ENCODE measurements around the gene BEAN1. TPM values are rescaled to one million over a fixed set of nuclear protein-coding genes. Genes with fewer than 3 reads are reported as not detected.

Gene BEAN1
- total and polyA plus RNA-seq, 10 donors = 0.21 to 0.68 (median 0.42) TPM; not detected in 3

DNA sequence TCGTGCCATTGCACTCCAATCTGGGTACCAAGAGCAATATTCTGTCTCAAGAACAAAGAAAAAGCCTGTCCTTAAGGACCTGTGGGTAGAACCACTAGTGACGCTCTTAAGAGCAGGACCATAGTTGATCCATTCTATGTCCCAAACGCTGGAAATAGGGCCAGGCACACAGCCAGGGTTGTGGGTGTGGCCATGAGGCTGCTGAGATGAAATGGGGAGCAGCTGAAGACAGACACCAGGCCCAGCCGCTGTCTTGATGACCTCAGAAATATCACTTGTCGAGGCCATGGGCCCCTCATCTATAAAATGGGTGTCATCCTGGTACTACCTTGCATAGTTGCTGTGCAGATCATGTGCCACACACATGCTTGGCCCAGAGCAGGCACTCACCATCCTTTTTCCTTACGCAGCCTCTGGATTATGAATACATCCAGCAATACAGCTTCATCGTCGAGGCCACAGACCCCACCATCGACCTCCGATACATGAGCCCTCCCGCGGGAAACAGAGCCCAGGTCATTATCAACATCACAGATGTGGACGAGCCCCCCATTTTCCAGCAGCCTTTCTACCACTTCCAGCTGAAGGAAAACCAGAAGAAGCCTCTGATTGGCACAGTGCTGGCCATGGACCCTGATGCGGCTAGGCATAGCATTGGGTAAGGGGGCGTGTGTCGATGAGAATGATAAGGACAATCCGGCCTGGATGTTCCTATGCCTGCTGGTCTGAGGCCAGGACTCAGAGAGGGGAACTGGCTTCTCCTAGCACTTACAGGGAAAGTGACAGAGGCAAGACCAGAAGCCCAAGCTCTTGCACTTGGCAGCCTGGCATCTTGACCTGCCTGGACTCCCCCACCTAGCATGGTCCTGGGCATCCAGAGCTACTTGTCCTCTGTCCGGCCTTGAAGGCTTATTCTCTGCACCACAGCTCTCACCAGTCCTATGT is 35.1 kb upstream of the BEAN1 start:
- 88 to 91% (median 89%) methylated on average over 17 to 18 of the region's 18 CpGs for WGBS, 5 donors
- H3K27me3 ChIP-seq (replicated peaks in 1 of 7) = peaks cover 0 to 11% (median 0%) of the 10 kb centered on the region in 7 donors
- intact Hi-C loops (cut with DNase I; ENCODE audit: low total_unique reads) = no loop called here
- peaks cover 0 to 24% (median 2%) of the 10 kb centered on the region in 6 donors for H3K36me3 ChIP-seq
- TF ChIP-seq POLR2A (IDR thresholded peaks at IDR 0.05) = no peak
- no peak for TF ChIP-seq POLR2AphosphoS5 (IDR thresholded peaks at IDR 0.05)
- TF ChIP-seq, protein P1, sequence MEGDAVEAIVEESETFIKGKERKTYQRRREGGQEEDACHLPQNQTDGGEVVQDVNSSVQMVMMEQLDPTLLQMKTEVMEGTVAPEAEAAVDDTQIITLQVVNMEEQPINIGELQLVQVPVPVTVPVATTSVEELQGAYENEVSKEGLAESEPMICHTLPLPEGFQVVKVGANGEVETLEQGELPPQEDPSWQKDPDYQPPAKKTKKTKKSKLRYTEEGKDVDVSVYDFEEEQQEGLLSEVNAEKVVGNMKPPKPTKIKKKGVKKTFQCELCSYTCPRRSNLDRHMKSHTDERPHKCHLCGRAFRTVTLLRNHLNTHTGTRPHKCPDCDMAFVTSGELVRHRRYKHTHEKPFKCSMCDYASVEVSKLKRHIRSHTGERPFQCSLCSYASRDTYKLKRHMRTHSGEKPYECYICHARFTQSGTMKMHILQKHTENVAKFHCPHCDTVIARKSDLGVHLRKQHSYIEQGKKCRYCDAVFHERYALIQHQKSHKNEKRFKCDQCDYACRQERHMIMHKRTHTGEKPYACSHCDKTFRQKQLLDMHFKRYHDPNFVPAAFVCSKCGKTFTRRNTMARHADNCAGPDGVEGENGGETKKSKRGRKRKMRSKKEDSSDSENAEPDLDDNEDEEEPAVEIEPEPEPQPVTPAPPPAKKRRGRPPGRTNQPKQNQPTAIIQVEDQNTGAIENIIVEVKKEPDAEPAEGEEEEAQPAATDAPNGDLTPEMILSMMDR (IDR thresholded peaks at IDR 0.05 in 8 of 11, conservative IDR thresholded peaks at IDR 0.05 in 3 of 11) = no peak
- H3K4me3 ChIP-seq = no peak overlapping the region
- no peaks in the 10 kb centered on the region for H3K9me3 ChIP-seq
- no peak overlapping the region for H3K27ac ChIP-seq
- no peaks in the 10 kb centered on the region for H3K4me1 ChIP-seq
- DNase-seq = no peak

DNA sequence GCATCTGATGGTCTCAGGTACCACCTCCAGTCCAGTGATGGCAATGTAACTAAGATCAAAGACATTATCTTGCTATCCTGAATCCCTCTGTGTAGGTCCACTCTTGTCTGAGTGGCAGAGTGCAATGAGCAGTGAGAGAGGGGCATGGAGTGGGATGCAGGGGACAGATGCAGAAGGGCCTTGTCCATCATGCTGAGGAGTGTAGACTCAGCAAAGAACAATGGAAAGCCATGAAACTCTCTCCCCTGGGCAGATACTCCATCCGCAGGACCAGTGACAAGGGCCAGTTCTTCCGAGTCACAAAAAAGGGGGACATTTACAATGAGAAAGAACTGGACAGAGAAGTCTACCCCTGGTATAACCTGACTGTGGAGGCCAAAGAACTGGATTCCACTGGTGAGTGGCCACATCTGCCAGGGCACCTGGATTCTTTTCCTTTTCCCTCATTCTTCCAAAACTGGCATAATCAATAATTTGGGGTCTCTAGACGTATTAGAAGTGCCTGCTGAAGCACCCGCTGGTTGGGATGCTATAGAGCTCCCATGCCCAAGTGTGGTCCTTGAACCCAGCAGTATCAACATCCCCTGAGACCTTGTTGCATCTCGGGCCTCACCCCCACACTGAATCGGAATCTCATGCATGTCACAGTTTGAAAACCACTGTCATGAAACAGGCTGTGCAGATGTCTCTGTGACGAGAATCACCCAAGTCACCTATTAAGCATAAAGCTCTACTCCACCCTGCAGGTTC is 31.1 kb upstream of the BEAN1 start:
- WGBS, 5 donors = 82 to 94% (median 89%) methylated on average over 7 of the region's 7 CpGs
- no peaks in the 10 kb centered on the region for H3K9me3 ChIP-seq
- no peak for DNase-seq
- H3K4me3 ChIP-seq = no peak overlapping the region
- TF ChIP-seq POLR2A (IDR thresholded peaks at IDR 0.05) = no peak
- TF ChIP-seq POLR2AphosphoS5 (IDR thresholded peaks at IDR 0.05) = no peak
- TF ChIP-seq, protein P1 (IDR thresholded peaks at IDR 0.05 in 8 of 11, conservative IDR thresholded peaks at IDR 0.05 in 3 of 11) = no peak
- peaks cover 0 to 9% (median 0%) of the 10 kb centered on the region in 7 donors for H3K27me3 ChIP-seq (replicated peaks in 1 of 7)
- intact Hi-C loops (cut with DNase I; ENCODE audit: low total_unique reads) = no loop called here
- no peak overlapping the region for H3K27ac ChIP-seq
- H3K36me3 ChIP-seq = peaks cover 0 to 9% (median 0%) of the 10 kb centered on the region in 6 donors
- H3K4me1 ChIP-seq = no peaks in the 10 kb centered on the region

DNA sequence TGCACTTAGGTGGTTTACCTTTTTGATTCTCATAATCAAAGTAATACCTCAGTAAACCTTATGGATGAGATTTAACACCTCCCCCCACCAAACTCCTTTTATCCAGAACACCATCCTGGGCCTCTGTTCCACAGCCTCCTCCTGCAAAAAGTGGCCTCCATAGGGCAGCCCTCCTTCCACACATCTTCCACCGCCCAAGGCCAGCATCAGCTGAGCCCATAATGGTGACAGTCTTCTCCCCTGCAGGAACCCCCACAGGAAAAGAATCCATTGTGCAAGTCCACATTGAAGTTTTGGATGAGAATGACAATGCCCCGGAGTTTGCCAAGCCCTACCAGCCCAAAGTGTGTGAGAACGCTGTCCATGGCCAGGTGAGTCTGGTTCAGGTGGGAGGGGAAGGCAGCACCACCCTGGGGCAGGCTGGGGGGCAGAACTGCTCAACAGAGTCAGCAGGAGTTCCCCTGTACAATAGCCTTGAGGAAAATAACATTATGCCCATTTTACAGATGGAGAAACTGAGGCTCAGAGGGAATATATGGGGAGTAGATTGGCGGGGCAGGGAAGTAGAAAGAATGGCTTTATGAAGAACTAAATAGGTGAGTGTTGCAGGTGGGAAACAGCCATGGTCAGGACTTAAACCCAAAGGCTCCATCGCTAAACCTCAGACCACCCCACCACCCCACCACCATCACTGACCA is 29.2 kb upstream of the BEAN1 start:
- Histone ChIP-seq H3K4me3 (no peak overlapping the region), H3K36me3 (peaks cover 0 to 8% (median 1%) of the 10 kb centered on the region in 6 donors), H3K4me1 (no peaks in the 10 kb centered on the region), H3K27me3 (replicated peaks in 1 of 7) (peaks cover 0 to 9% (median 0%) of the 10 kb centered on the region in 7 donors), H3K27ac (no peak overlapping the region), H3K9me3 (no peaks in the 10 kb centered on the region)
- no peak for DNase-seq
- 73 to 92% (median 78%) methylated on average over 5 of the region's 5 CpGs for WGBS, 5 donors
- intact Hi-C loops (cut with DNase I; ENCODE audit: low total_unique reads) = no loop called here
- TF ChIP-seq POLR2A (IDR thresholded peaks at IDR 0.05) = no peak
- TF ChIP-seq, protein P1 (IDR thresholded peaks at IDR 0.05 in 8 of 11, conservative IDR thresholded peaks at IDR 0.05 in 3 of 11) = no peak
- TF ChIP-seq POLR2AphosphoS5 (IDR thresholded peaks at IDR 0.05) = no peak

All from spleen (tissue), 11 donors.